IPS-18c (cell line): Measurements from ENCODE around the gene EFCAB5.
A peak's percentile ranks its signal among the peaks of the same experiment; 100 is the strongest.
"Not testable (repeated sequence)": the region's sequence is repeated elsewhere in the genome, so short reads cannot be mapped to it uniquely, and the experiment has no call there.

ENCODE experiments used
- H3K4me3 ChIP-seq: 2 replicates; pipeline ENCODE4 v1.7.0; 2013; ENCODE audit warnings: low read depth, mild to moderate bottlenecking, low read length, moderate library complexity; ENCODE audit not compliant: insufficient read depth
- H3K9me3 ChIP-seq: one replicate; pipeline ENCODE4 v1.6.1; 2013; ENCODE audit warnings: mild to moderate bottlenecking, low read length, moderate library complexity; ENCODE audit not compliant: control insufficient read depth, insufficient read depth

Gene EFCAB5

GRCh38 chr17:29929533-29930408, 11.7 kb upstream of the EFCAB5 start, which contains the start of gene SSH2:
Gene SSH2 (minus strand): TSS chr17:29930228. CDS start chr17:29930000, 228 bp downstream.
- peak within 1 kb of the TSS; percentile 93 for H3K4me3 ChIP-seq
- H3K9me3 ChIP-seq, result no peaks in the 10 kb centered on the region

- Histone ChIP-seq H3K9me3 (no peaks in the 10 kb centered on the region), H3K4me3 (peak overlapping the region; percentile 93)
Observed at GRCh38 chr17:29930409-29931010, 10.9 kb upstream of the EFCAB5 start.

GRCh38 chr17:29931231-29931932, 10.1 kb upstream of the EFCAB5 start:
- Histone ChIP-seq H3K4me3 (no peak overlapping the region; the same call in 1 of the 2 replicates), H3K9me3 (no peaks in the 10 kb centered on the region)

GRCh38 chr17:29933379-29933778, 8.1 kb upstream of the EFCAB5 start:
- Histone ChIP-seq H3K9me3 (no peaks in the 10 kb centered on the region), H3K4me3 (no peak overlapping the region)

GRCh38 chr17:29935909-29936308, 5.5 kb upstream of the EFCAB5 start:
- not testable (repeated sequence) for H3K9me3 ChIP-seq, H3K4me3 ChIP-seq

GRCh38 chr17:29936724-29937123, 4.7 kb upstream of the EFCAB5 start:
- Histone ChIP-seq H3K9me3 (no peaks in the 10 kb centered on the region), H3K4me3 (no peak overlapping the region)

- H3K9me3 ChIP-seq, result no peaks in the 10 kb centered on the region
- H3K4me3 ChIP-seq, result no peak overlapping the region
Observed at GRCh38 chr17:29945281-29945680, 3.8 kb downstream of the EFCAB5 start.

GRCh38 chr17:29948448-29949215, 7.2 kb downstream of the EFCAB5 start:
- Histone ChIP-seq H3K9me3 (no peaks in the 10 kb centered on the region), H3K4me3 (no peak overlapping the region)

- Histone ChIP-seq H3K4me3 (no peak overlapping the region), H3K9me3 (peaks cover 4% of the 10 kb centered on the region)
Observed at GRCh38 chr17:29949696-29950095, 8.3 kb downstream of the EFCAB5 start.

GRCh38 chr17:29954405-29954804, 13.0 kb downstream of the EFCAB5 start:
- H3K4me3 ChIP-seq, result no peak overlapping the region

GRCh38 chr17:29956225-29956624, 14.8 kb downstream of the EFCAB5 start:
- Histone ChIP-seq H3K9me3 (peaks cover 6% of the 10 kb centered on the region), H3K4me3 (no peak overlapping the region)

More at GRCh38 chr17:29954405-29954804, 13.0 kb downstream of the EFCAB5 start:
- H3K9me3 ChIP-seq, result peaks cover 6% of the 10 kb centered on the region

- not testable (repeated sequence) for H3K4me3 ChIP-seq, H3K9me3 ChIP-seq
Observed at GRCh38 chr17:29957488-29957887, 16.1 kb downstream of the EFCAB5 start.

- peaks cover 6% of the 10 kb centered on the region for H3K9me3 ChIP-seq
- no peak overlapping the region for H3K4me3 ChIP-seq
Observed at GRCh38 chr17:29958947-29959657, 17.7 kb downstream of the EFCAB5 start.

GRCh38 chr17:29959658-29960337, 18.4 kb downstream of the EFCAB5 start:
- H3K9me3 ChIP-seq, result peaks cover 2% of the 10 kb centered on the region
- no peak overlapping the region for H3K4me3 ChIP-seq

- Histone ChIP-seq H3K4me3 (no peak overlapping the region), H3K9me3 (no peaks in the 10 kb centered on the region)
Observed at GRCh38 chr17:29962656-29963055, 21.2 kb downstream of the EFCAB5 start.

GRCh38 chr17:29968271-29968670, 26.8 kb downstream of the EFCAB5 start:
- Histone ChIP-seq H3K4me3 (no peak overlapping the region), H3K9me3 (no peaks in the 10 kb centered on the region)
